K562 (cell line): ENCODE results near the gene TGFBR1. TPM values are rescaled to one million over a fixed set of nuclear protein-coding genes. Genes with fewer than 3 reads are reported as not detected.

ENCODE experiments used
- ATAC-seq: fragments of 200-7000 bp; cut with Tn5 transposase; 3 replicates; pipeline ENCODE4 v1.9.1; 2020; ENCODE audit warnings: moderate library complexity
- BruUV-seq: library from RNA; stranded (reverse); fragments of 400-500 nt; replicated peaks from 2 replicates; lab custom pipeline; 2021; lab: Mats Ljungman, UMichigan
- CTCF ChIA-PET: fragments of 300-600 bp; formaldehyde crosslinking; extraction: SDS; loops from one replicate; lab custom pipeline; 2021; ENCODE audit warnings: low intra/inter-chr PET ratio; lab: Yijun Ruan, JAX
- POLR2A ChIA-PET: fragments of 300-600, 350-650 bp; sonication (Branson Sonifier 250); formaldehyde crosslinking; extraction: SDS; loops from one replicate; lab custom pipeline; 2021; ENCODE audit warnings: antibody characterized with exemption, inconsistent platforms; lab: Yijun Ruan, JAX
- DNase-seq, 4 experiments: peaks; one replicate each; pipeline versions ENCODE4 v3.0.0 to v3.0.0-alpha.2; 2011 to 2018; ENCODE audit warnings: low spot score in 3 of 4, mixed read lengths in 3 of 4; ENCODE audit errors: extremely low read depth in 1 of 4
- FAIRE-seq: peaks from 2 replicates; lab custom pipeline; 2011; peaks lifted over from hg19 to GRCh38; lab: Jason Lieb, UNC
- H2AFZ ChIP-seq: 2 replicates; pipeline ENCODE4 v1.6.0; 2011; ENCODE audit warnings: low read depth, low read length, control low read depth, inconsistent platforms
- H3K27ac ChIP-seq: fragments of 200-600 bp; 3 replicates; pipeline ENCODE4 v1.8.0; 2011; ENCODE audit warnings: low read depth, mild to moderate bottlenecking, control low read depth, inconsistent platforms, low read length, moderate library complexity, mixed read lengths; ENCODE audit errors: extremely low read depth
- H3K27me3 ChIP-seq, 2 experiments: fragments of 300-600 bp in 1 of 2; 2 replicates in 1 of 2; 3 replicates in 1 of 2; pipeline versions ENCODE4 v1.6.0 to v1.8.0; 2011; ENCODE audit warnings: inconsistent platforms in 2 of 2, low read length in 2 of 2, mild to moderate bottlenecking in 1 of 2, mixed read lengths in 1 of 2, moderate library complexity in 1 of 2; ENCODE audit not compliant: control insufficient read depth in 2 of 2, insufficient read depth in 2 of 2
- H3K36me3 ChIP-seq: fragments of 300-600 bp; 3 replicates; pipeline ENCODE4 v1.8.0; 2011; ENCODE audit warnings: mild to moderate bottlenecking, low read length, inconsistent platforms; ENCODE audit not compliant: control insufficient read depth, insufficient read depth
- H3K4me1 ChIP-seq, 2 experiments: fragments of 200-600 bp in 1 of 2; replicated peaks in 1 of 2; 2 replicates in 1 of 2; 3 replicates in 1 of 2; pipeline versions ENCODE4 v1.5.1 to v1.8.0; 2011; ENCODE audit warnings: inconsistent platforms in 2 of 2, low read length in 2 of 2, mild to moderate bottlenecking in 1 of 2, mixed read lengths in 1 of 2, moderate library complexity in 1 of 2; ENCODE audit not compliant: control insufficient read depth in 2 of 2, insufficient read depth in 2 of 2
- H3K4me2 ChIP-seq: 2 replicates; pipeline ENCODE4 v1.6.1; 2011; ENCODE audit warnings: low read length, control low read depth, inconsistent platforms, mixed read lengths; ENCODE audit not compliant: insufficient read depth
- H3K4me3 ChIP-seq: fragments of 200-600 bp; sonication (generic), shearing (Covaris generic); 2 replicates; pipeline ENCODE4 v1.5.1; 2016; ENCODE audit warnings: control low read depth, inconsistent platforms
- H3K79me2 ChIP-seq: fragments of 200-600 bp; 3 replicates; pipeline ENCODE4 v1.8.0; 2011; ENCODE audit warnings: low read length, inconsistent platforms; ENCODE audit not compliant: control insufficient read depth, insufficient read depth
- H3K9ac ChIP-seq, 2 experiments: 2 replicates each; pipeline versions ENCODE4 v1.6.0 to v1.6.1; 2011; ENCODE audit warnings: low read depth in 2 of 2, low read length in 2 of 2, control low read depth in 1 of 2, inconsistent platforms in 1 of 2, mild to moderate bottlenecking in 1 of 2, mixed read lengths in 1 of 2; ENCODE audit not compliant: insufficient read depth in 1 of 2
- H3K9me1 ChIP-seq: one replicate; pipeline ENCODE4 v1.6.0; 2011; ENCODE audit warnings: inconsistent platforms, mild to moderate bottlenecking, low read length, moderate library complexity; ENCODE audit not compliant: control insufficient read depth, insufficient read depth
- H3K9me3 ChIP-seq: replicated peaks from 2 replicates; pipeline ENCODE4 v1.5.1; 2011; ENCODE audit warnings: low read depth, low read length, inconsistent platforms; ENCODE audit not compliant: control insufficient read depth, insufficient read depth
- H4K20me1 ChIP-seq: replicated peaks from 2 replicates; pipeline ENCODE4 v1.6.1; 2011; ENCODE audit warnings: low read length, inconsistent platforms, mixed read lengths; ENCODE audit not compliant: control insufficient read depth, insufficient read depth
- CBX3 ChIP-seq, 2 experiments: IDR thresholded peaks; 1 replicate in 1 of 2; 2 replicates in 1 of 2; pipeline ENCODE4 v1.6.1; 2012; ENCODE audit warnings: inconsistent platforms in 2 of 2, low read length in 2 of 2, borderline replicate concordance in 1 of 2, control low read depth in 1 of 2
- CCAR2 ChIP-seq: fragments of 200-400 bp; formaldehyde crosslinking; IDR thresholded peaks from 2 replicates; pipeline ENCODE4 v1.6.1; 2017; ENCODE audit warnings: mild to moderate bottlenecking, low read depth, low read length
- CHD2 ChIP-seq: IDR thresholded peaks from 2 replicates; pipeline ENCODE4 v1.6.1; 2011; ENCODE audit warnings: low read depth, low read length
- CUX1 ChIP-seq: fragments of 200-800 bp; sonication (Bioruptor generic); IDR thresholded peaks from 2 replicates; pipeline ENCODE4 v1.6.1; 2016; ENCODE audit warnings: missing genetic modification characterization, missing compliant biosample characterization
- E2F5 ChIP-seq: sonication (generic); formaldehyde crosslinking; IDR thresholded peaks from 2 replicates; pipeline ENCODE4 v1.8.0; 2022; ENCODE audit warnings: mild to moderate bottlenecking, missing genetic modification reagents
- ETV1 ChIP-seq: fragments of 450-650 bp; conservative IDR thresholded peaks from 2 replicates; pipeline ENCODE4 v1.6.1; 2016; ENCODE audit warnings: missing genetic modification characterization, control low read depth, low read depth, missing compliant biosample characterization
- GATA2 ChIP-seq: sonication (generic); formaldehyde crosslinking; IDR thresholded peaks from 2 replicates; pipeline ENCODE4 v1.4.0; 2020; ENCODE audit warnings: mild to moderate bottlenecking, missing genetic modification reagents
- JUND ChIP-seq, 2 experiments: IDR thresholded peaks; 2 replicates in 1 of 2; 3 replicates in 1 of 2; pipeline ENCODE4 v1.6.1; 2011; ENCODE audit warnings: borderline replicate concordance in 2 of 2, low read depth in 2 of 2, low read length in 2 of 2, improper control_type of control experiment in 1 of 2, missing biosample characterization in 1 of 2, missing genetic modification characterization in 1 of 2, missing genetic modification reagents in 1 of 2
- RB1 ChIP-seq: fragments of 450-650 bp; IDR thresholded peaks from 2 replicates; pipeline ENCODE4 v1.6.1; 2017; ENCODE audit warnings: low read depth, mild to moderate bottlenecking
- SMARCE1 ChIP-seq: fragments of 450-650 bp; IDR thresholded peaks from 2 replicates; pipeline ENCODE4 v1.7.1; 2016; ENCODE audit warnings: mild to moderate bottlenecking
- ZBTB2 ChIP-seq: fragments of 450-650 bp; IDR thresholded peaks from 2 replicates; pipeline ENCODE4 v1.6.1; 2016; ENCODE audit warnings: antibody characterized with exemption
- ZNF436 ChIP-seq: fragments of 250-450, 450-650 bp; sonication (Bioruptor Pico); formaldehyde crosslinking; IDR thresholded peaks from 2 replicates; pipeline ENCODE4 v1.7.0; 2020; ENCODE audit warnings: mild to moderate bottlenecking
- ZNF57 ChIP-seq: fragments of 450-650 bp; formaldehyde crosslinking; IDR thresholded peaks from 2 replicates; pipeline ENCODE4 v1.4.0; 2020; ENCODE audit warnings: mild to moderate bottlenecking, moderate library complexity
- ZNF583 ChIP-seq: fragments of 250-450 bp; sonication (Bioruptor Pico); IDR thresholded peaks from 2 replicates; pipeline ENCODE4 v1.4.0; 2020
- WGBS: fragments of 100-300 bp; shearing (Covaris generic); methylation state at CpG from one replicate; pipeline ENCODE4 v1.1.6; 2016; ENCODE audit warnings: low coverage, mixed read lengths; ENCODE audit not compliant: insufficient coverage; ENCODE audit errors: missing lambda C conversion rate; 5-methylcytosine and 5-hydroxymethylcytosine counted together
- in situ Hi-C: fragments of 300-500 bp; cut with MboI; formaldehyde crosslinking; loops from 4 replicates; pipeline ENCODE4 v1.15.0; 2018; ENCODE audit warnings: inconsistent platforms, mixed read lengths
- intact Hi-C: fragments of 100-400 bp; cut with micrococcal nuclease; formaldehyde crosslinking; loops from 2 replicates; pipeline ENCODE4 v1.14.2; 2022
- polyA plus RNA-seq, 8 experiments: library from polyadenylated mRNA; depleted of rRNA in 4 of 8; stranded (reverse) in 5 of 8; unstranded in 3 of 8; fragments of >200 nt; fragmentation: Nextera tagmentation in 2 of 8; fragmentation: Illumina TruSeq in 1 of 8; extraction: Ambion mirVana in 2 of 8; extraction: Trizol in 1 of 8; gene quantifications; 2 replicates each; pipeline versions ENCODE4 v1.2.1 to v1.2.3, GENCODE V29; 2011 to 2014; ENCODE audit warnings: inconsistent platforms in 1 of 8, missing spikeins in 1 of 8
- total RNA-seq, 7 experiments: library from RNA; depleted of rRNA in 6 of 7; stranded (reverse); fragments of >200 nt in 6 of 7; fragmentation: Illumina TruSeq in 2 of 7; extraction: Trizol in 2 of 7; gene quantifications; 2 replicates each; pipeline versions ENCODE4 v1.2.1 to v1.2.3, GENCODE V29; 2011 to 2021; ENCODE audit warnings: low replicate concordance in 1 of 7

The TGFBR1 gene
- total and polyA plus RNA-seq, 9 of the 15 experiments (the other 6 are each of a cell fraction or from before 2014, with no cell fraction given): 15.5 to 62.4 (median 42.7) TPM

- ATAC-seq: no peak
- no peak for TF ChIP-seq ETV1
- TF ChIP-seq CHD2: no peak
- TF ChIP-seq SMARCE1: no peak
- no peak for TF ChIP-seq RB1
- TF ChIP-seq ZNF57 (CRISPR knock-in tag): no peak
- TF ChIP-seq E2F5 (CRISPR knock-in tag): no peak
- no peak for TF ChIP-seq ZNF436 (CRISPR knock-in tag)
- no peak for TF ChIP-seq CCAR2
- TF ChIP-seq CBX3 (IDR thresholded peaks at IDR 0.05; ENCODE audit: borderline replicate concordance in 1 of 2, low read length in 2 of 2): 0 out of 3 replicates have a peak, but pooled peaks of 1 of the 2 experiments have one; percentile 0
- TF ChIP-seq ZNF583: no peak
- no peak for TF ChIP-seq CUX1
- no peak for TF ChIP-seq JUND (IDR thresholded peaks at IDR 0.05; ENCODE audit: borderline replicate concordance, low read depth, low read length)
- TF ChIP-seq JUND (tag; IDR thresholded peaks at IDR 0.05; ENCODE audit: borderline replicate concordance, low read depth, low read length): no peak
- no peak for TF ChIP-seq ZBTB2
- no peak for TF ChIP-seq GATA2 (CRISPR knock-in tag)
These were observed 933 bp upstream of the TGFBR1 start for GRCh38 chr9:99103901-99104458.

More at GRCh38 chr9:99103901-99104458, 933 bp upstream of the TGFBR1 start:
- peaks cover 37% of the 10 kb centered on the region for H3K79me2 ChIP-seq
- in situ Hi-C loops: no loop called here
- peak overlapping the region; percentile 71 to 95 for H3K9ac ChIP-seq
- no peaks in the 10 kb centered on the region for H3K9me1 ChIP-seq
- ChIA-PET CTCF (interaction anchor here (0.6 to 1.2 kb wide), 2 partner anchors 103 to 265 kb away, joined by 3 to 7 read pairs; no protein-coding TSS in a partner anchor), POLR2A (interaction anchor here (0.6 to 4.5 kb wide), 14 partner anchors 9 to 319 kb away, joined by 3 to 40 read pairs (median 6); no protein-coding TSS in a partner anchor)
- peak overlapping the region; percentile 90 for H3K4me2 ChIP-seq
- peak in 2 of 4 experiments; percentile 32 to 37 for DNase-seq
- no peaks in the 10 kb centered on the region for H3K27me3 ChIP-seq
- H3K36me3 ChIP-seq: no peaks in the 10 kb centered on the region
- intact Hi-C loops: loop anchor here (2.0 kb wide), 1 partner anchor 33 kb away; no protein-coding TSS in a partner anchor
- H3K9me3 ChIP-seq: no peaks in the 10 kb centered on the region
- WGBS: 28% methylated on average over 13 of the region's 14 CpGs
- no peaks in the 10 kb centered on the region for H4K20me1 ChIP-seq
- H3K27ac ChIP-seq: peak overlapping the region; percentile 75
- peak overlapping the region; percentile 76 for H3K4me3 ChIP-seq
- H2AFZ ChIP-seq: peak overlapping the region; percentile 92
- H3K4me1 ChIP-seq: peaks cover 22 to 34% of the 10 kb centered on the region in 2 experiments
- BruUV-seq: no TSS peak
- FAIRE-seq: peak; percentile 11
